SK-N-SH (cell line): ENCODE data around the gene ZNF140. TPM values are rescaled to one million over a fixed set of nuclear protein-coding genes. Genes with fewer than 3 reads are reported as not detected.

Source experiments
- CTCF ChIA-PET: fragments of 300-600, 350-600 bp; formaldehyde crosslinking; extraction: SDS; loops from one replicate; lab custom pipeline; 2021; lab: Yijun Ruan, JAX
- POLR2A ChIA-PET: fragments of 350-600 bp; sonication (Branson Sonifier 250); formaldehyde crosslinking; extraction: SDS; loops from one replicate; lab custom pipeline; 2020; ENCODE audit warnings: antibody characterized with exemption, inconsistent platforms; lab: Yijun Ruan, JAX
- DNase-seq: peaks from one replicate; pipeline ENCODE4 v3.0.0; 2012
- H2AFZ ChIP-seq: fragments of 200-600 bp; sonication (generic); 2 replicates; pipeline ENCODE4 v1.8.1; 2016; ENCODE audit warnings: antibody characterized with exemption, mild to moderate bottlenecking, low read depth
- H3F3A ChIP-seq: fragments of 200-600 bp; sonication (generic); replicated peaks from 2 replicates; pipeline ENCODE3; 2016; ENCODE audit warnings: antibody characterized with exemption, mild to moderate bottlenecking; ENCODE audit not compliant: insufficient read depth
- H3K27ac ChIP-seq, 2 experiments: fragments of 200-500 bp in 1 of 2; fragments of 200-600 bp in 1 of 2; sonication (Bioruptor generic) in 1 of 2; sonication (generic), shearing (Covaris generic) in 1 of 2; 2 replicates each; pipeline versions ENCODE4 v1.5.1 to v1.6.1; 2014 to 2016; ENCODE audit warnings: low read depth in 2 of 2, inconsistent platforms in 1 of 2, low read length in 1 of 2, mild to moderate bottlenecking in 1 of 2, mixed read lengths in 1 of 2
- H3K27me3 ChIP-seq: fragments of 200-600 bp; sonication (generic), shearing (Covaris generic); 2 replicates; pipeline ENCODE4 v1.6.1; 2016; ENCODE audit warnings: mixed run types; ENCODE audit not compliant: insufficient read depth
- H3K36me3 ChIP-seq, 2 experiments: fragments of 200-500 bp in 1 of 2; fragments of 200-600 bp in 1 of 2; sonication (Bioruptor generic) in 1 of 2; sonication (generic) in 1 of 2; replicated peaks in 1 of 2; 2 replicates each; pipeline versions ENCODE3 to v1.5.1; 2014 to 2016; ENCODE audit warnings: low read length in 1 of 2, mild to moderate bottlenecking in 1 of 2; ENCODE audit not compliant: insufficient read depth in 2 of 2, control insufficient read depth in 1 of 2
- H3K4me1 ChIP-seq, 2 experiments: fragments of 200-500 bp in 1 of 2; fragments of 200-600 bp in 1 of 2; sonication (Bioruptor generic) in 1 of 2; sonication (generic), shearing (Covaris generic) in 1 of 2; 2 replicates each; pipeline versions ENCODE4 v1.5.1 to v1.6.1; 2014 to 2016; ENCODE audit warnings: low read depth in 1 of 2, low read length in 1 of 2, mixed run types in 1 of 2; ENCODE audit not compliant: insufficient read depth in 2 of 2, control insufficient read depth in 1 of 2
- H3K4me2 ChIP-seq: fragments of 200-600 bp; sonication (generic), shearing (Covaris generic); 2 replicates; pipeline ENCODE4 v1.6.1; 2017; ENCODE audit warnings: mixed run types
- H3K4me3 ChIP-seq, 2 experiments: fragments of 200-500 bp in 1 of 2; fragments of 200-600 bp in 1 of 2; sonication (Bioruptor generic) in 1 of 2; sonication (generic), shearing (Covaris generic) in 1 of 2; 2 replicates each; pipeline versions ENCODE4 v1.5.1 to v1.8.1; 2014 to 2016; ENCODE audit warnings: low read depth in 2 of 2, inconsistent platforms in 1 of 2, low read length in 1 of 2, mild to moderate bottlenecking in 1 of 2, mixed read lengths in 1 of 2, moderate library complexity in 1 of 2
- H3K79me2 ChIP-seq: fragments of 200-600 bp; sonication (generic); 2 replicates; pipeline ENCODE4 v1.8.1; 2017; ENCODE audit warnings: mild to moderate bottlenecking; ENCODE audit not compliant: insufficient read depth
- H3K9ac ChIP-seq: fragments of 200-600 bp; sonication (generic); 2 replicates; pipeline ENCODE4 v1.6.1; 2017; ENCODE audit warnings: mixed run types
- H3K9me2 ChIP-seq: fragments of 200-600 bp; sonication (generic); 2 replicates; pipeline ENCODE4 v1.6.1; 2017; ENCODE audit warnings: mixed run types
- H3K9me3 ChIP-seq: fragments of 200-600 bp; sonication (generic); 2 replicates; pipeline ENCODE4 v1.6.1; 2017; ENCODE audit warnings: mixed run types, mild to moderate bottlenecking, moderate library complexity
- H4K20me1 ChIP-seq: fragments of 200-600 bp; sonication (generic); 2 replicates; pipeline ENCODE4 v1.6.1; 2017; ENCODE audit warnings: mild to moderate bottlenecking, mixed run types; ENCODE audit not compliant: insufficient read depth
- EZH2phosphoT487 ChIP-seq: fragments of 200-600 bp; sonication (generic); IDR thresholded peaks from 2 replicates; pipeline ENCODE4 v1.6.1; 2017; ENCODE audit warnings: low read depth, mixed run types, mild to moderate bottlenecking, antibody characterized with exemption, moderate library complexity, borderline replicate concordance
- FOXM1 ChIP-seq: IDR thresholded peaks from 2 replicates; pipeline ENCODE4 v1.4.0; 2012; ENCODE audit warnings: low read depth, mild to moderate bottlenecking
- GABPA ChIP-seq: IDR thresholded peaks from 2 replicates; pipeline ENCODE4 v1.4.0; 2012; ENCODE audit warnings: low read depth, mild to moderate bottlenecking
- GATA2 ChIP-seq: sonication (generic); formaldehyde crosslinking; IDR thresholded peaks from 2 replicates; pipeline ENCODE4 v1.5.0; 2020; ENCODE audit warnings: mild to moderate bottlenecking, missing genetic modification reagents
- MEF2A ChIP-seq: IDR thresholded peaks from 2 replicates; pipeline ENCODE4 v1.4.0; 2012; ENCODE audit warnings: low read depth, borderline replicate concordance
- MXI1 ChIP-seq: IDR thresholded peaks from 2 replicates; pipeline ENCODE4 v1.6.1; 2012; ENCODE audit warnings: mild to moderate bottlenecking, low read depth, low read length, improper control_type of control experiment
- NFIC ChIP-seq: IDR thresholded peaks from 2 replicates; pipeline ENCODE4 v1.4.0; 2012; ENCODE audit warnings: borderline replicate concordance
- POLR2AphosphoS5 ChIP-seq: IDR thresholded peaks from 2 replicates; pipeline ENCODE4 v1.6.1; 2012; ENCODE audit warnings: low read depth, low read length
- RCOR1 ChIP-seq: fragments of 150-350 bp; IDR thresholded peaks from 2 replicates; pipeline ENCODE4 v1.6.1; 2017; ENCODE audit warnings: antibody characterized with exemption, low read length
- RFX5 ChIP-seq: IDR thresholded peaks from 2 replicates; pipeline ENCODE4 v1.6.1; 2012; ENCODE audit warnings: mild to moderate bottlenecking, improper control_type of control experiment, low read length
- SIN3A ChIP-seq: IDR thresholded peaks from 2 replicates; pipeline ENCODE4 v1.6.1; 2012; ENCODE audit warnings: low read depth, mild to moderate bottlenecking, low read length, moderate library complexity, borderline replicate concordance
- TAF1 ChIP-seq: IDR thresholded peaks from 2 replicates; pipeline ENCODE4 v1.6.1; 2012; ENCODE audit warnings: low read depth, mild to moderate bottlenecking, low read length, moderate library complexity, borderline replicate concordance
- WGBS: methylation state at CpG from one replicate; pipeline ENCODE4 v1.1.6; 2017; ENCODE audit warnings: low lambda C conversion rate; 5-methylcytosine and 5-hydroxymethylcytosine counted together
- polyA plus RNA-seq, 3 experiments: library from polyadenylated mRNA; depleted of rRNA; stranded (reverse); fragments of >200 nt; gene quantifications; 2 replicates each; pipeline ENCODE4 v1.2.3, GENCODE V29; 2012
- TF ChIP-seq, protein P1 (sequence below): IDR thresholded peaks from 2 replicates; pipeline ENCODE4; 2012
- TF ChIP-seq, protein P2 (sequence below): fragments of 150-350 bp; IDR thresholded peaks from 2 replicates; pipeline ENCODE4 v1.6.1; 2017; ENCODE audit warnings: antibody characterized with exemption, low read length, low read depth, borderline replicate concordance
- TF ChIP-seq, protein P3 (sequence below): IDR thresholded peaks from 2 replicates; pipeline ENCODE4 v1.6.1; 2012; ENCODE audit warnings: mild to moderate bottlenecking, low read depth, low read length, moderate library complexity

Gene ZNF140
- polyA plus RNA-seq, 1 of the 3 experiments (the other 2 are of a cell fraction) = 5.1 TPM

DNA sequence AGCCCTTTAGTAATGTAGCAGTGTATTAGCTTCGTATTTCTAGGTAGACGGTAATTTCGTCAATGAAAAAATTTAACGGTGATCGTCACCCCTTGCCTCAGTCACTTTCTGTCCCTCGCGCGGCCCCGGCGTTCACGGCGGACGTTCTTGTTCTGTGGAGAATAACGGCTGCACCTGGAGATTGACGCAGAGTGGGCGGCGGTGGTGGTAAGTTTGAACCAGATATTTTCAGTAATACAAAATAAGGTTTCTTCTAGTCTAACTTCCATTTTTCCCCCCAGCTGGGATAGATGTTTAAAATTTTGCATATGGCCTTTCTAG is 50.0 kb downstream of the ZNF140 start:
- Histone ChIP-seq H3K36me3 (peaks cover 19 to 37% of the 10 kb centered on the region in 2 experiments), H3K27ac (peak overlapping the region; percentile 85 to 94), H3K4me3 (peak overlapping the region; percentile 78 to 84), H4K20me1 (no peaks in the 10 kb centered on the region), H3K4me2 (peak overlapping the region; percentile 80)
- DNase-seq = peak; percentile 19
- TF ChIP-seq FOXM1 = no peak
- TF ChIP-seq RFX5 = peak; percentile 7; the same call in 1 of the 2 replicates
- TF ChIP-seq, all 33 proteins: peak for 1
- Histone ChIP-seq H3K4me1 (no peaks in the 10 kb centered on the region; a peak in 1 of 4 replicates), H3K9ac (peak overlapping the region; percentile 73), H3K9me3 (peaks cover 24% of the 10 kb centered on the region), H3K79me2 (no peaks in the 10 kb centered on the region), H2AFZ (peak overlapping the region; percentile 96), H3F3A (peaks cover 20% of the 10 kb centered on the region), H3K27me3 (no peaks in the 10 kb centered on the region), H3K9me2 (no peaks in the 10 kb centered on the region)
- CTCF ChIA-PET = interaction anchor here (1.4 kb wide), 1 partner anchor 11 kb away, joined by 3 read pairs; no protein-coding TSS in a partner anchor
- 5% methylated on average over 15 of the region's 17 CpGs for WGBS
- POLR2A ChIA-PET = interaction anchor here (0.7 to 3.0 kb wide), 3 partner anchors 40 to 51 kb away, joined by 5 to 18 read pairs (median 5); partner anchors contain the start of genes ZNF140 and ZNF268

DNA sequence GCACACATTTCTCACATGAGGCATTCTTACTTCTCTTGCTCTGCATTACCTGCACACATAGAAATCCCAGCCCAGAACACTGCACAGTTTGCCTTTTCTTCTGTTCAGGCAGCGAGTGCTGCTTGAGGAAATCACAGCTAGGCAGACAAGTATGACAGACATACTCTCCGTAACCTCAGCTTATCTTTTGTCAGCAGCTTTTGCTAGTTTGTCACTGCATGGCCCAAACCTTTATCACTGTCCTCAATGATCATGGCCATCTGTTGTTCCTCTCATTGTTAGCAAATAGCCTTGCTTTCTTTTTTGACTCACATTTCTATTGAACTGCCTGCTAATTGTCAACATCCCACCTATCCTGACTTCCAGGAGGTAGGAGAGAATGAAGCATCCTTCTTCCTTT is 55.0 kb downstream of the ZNF140 start:
- H3K27me3 ChIP-seq = no peaks in the 10 kb centered on the region
- H3K9me2 ChIP-seq = no peaks in the 10 kb centered on the region
- TF ChIP-seq EZH2phosphoT487 (no peak), NFIC (no peak), MXI1 (no peak), POLR2AphosphoS5 (no peak)
- TF ChIP-seq, protein P1, sequence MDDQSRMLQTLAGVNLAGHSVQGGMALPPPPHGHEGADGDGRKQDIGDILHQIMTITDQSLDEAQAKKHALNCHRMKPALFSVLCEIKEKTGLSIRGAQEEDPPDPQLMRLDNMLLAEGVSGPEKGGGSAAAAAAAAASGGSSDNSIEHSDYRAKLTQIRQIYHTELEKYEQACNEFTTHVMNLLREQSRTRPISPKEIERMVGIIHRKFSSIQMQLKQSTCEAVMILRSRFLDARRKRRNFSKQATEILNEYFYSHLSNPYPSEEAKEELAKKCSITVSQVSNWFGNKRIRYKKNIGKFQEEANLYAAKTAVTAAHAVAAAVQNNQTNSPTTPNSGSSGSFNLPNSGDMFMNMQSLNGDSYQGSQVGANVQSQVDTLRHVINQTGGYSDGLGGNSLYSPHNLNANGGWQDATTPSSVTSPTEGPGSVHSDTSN = no peak
- peaks cover 17 to 34% of the 10 kb centered on the region in 2 experiments for H3K36me3 ChIP-seq
- peaks cover 2% of the 10 kb centered on the region for H3F3A ChIP-seq
- CTCF ChIA-PET = no interaction called here
- H3K4me2 ChIP-seq = no peak overlapping the region
- H3K4me3 ChIP-seq = no peak overlapping the region
- no peaks in the 10 kb centered on the region; a peak in 1 of 4 replicates for H3K4me1 ChIP-seq
- H3K9ac ChIP-seq = no peak overlapping the region
- no peak overlapping the region for H3K27ac ChIP-seq
- no peak overlapping the region for H2AFZ ChIP-seq
- H3K79me2 ChIP-seq = no peaks in the 10 kb centered on the region
- no peak for DNase-seq
- no peaks in the 10 kb centered on the region for H4K20me1 ChIP-seq
- POLR2A ChIA-PET = no interaction called here
- H3K9me3 ChIP-seq = no peaks in the 10 kb centered on the region
- 79% methylated on average over 2 of the region's 2 CpGs for WGBS

DNA sequence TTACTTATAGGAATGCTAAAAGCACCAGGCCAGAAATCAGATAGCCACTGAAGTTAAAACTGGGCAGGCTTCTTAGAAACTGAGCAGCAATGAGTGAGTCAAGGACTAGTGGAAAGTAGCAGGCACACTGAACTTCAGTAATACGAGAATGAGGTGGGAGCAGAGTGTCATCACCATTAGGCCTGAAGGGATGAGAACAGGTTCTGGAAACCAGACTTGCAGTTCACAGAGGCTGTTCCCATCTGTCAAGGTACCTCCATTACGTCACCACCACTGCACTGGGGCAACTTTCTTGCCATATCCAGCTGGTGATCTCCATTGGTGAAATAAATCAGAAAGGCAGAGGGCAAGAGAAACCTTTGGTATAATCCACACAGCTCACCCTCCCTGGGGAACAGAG is 65.3 kb downstream of the ZNF140 start:
- H3K27ac ChIP-seq = no peak overlapping the region
- peaks cover 12 to 57% of the 10 kb centered on the region in 2 experiments for H3K36me3 ChIP-seq
- no peaks in the 10 kb centered on the region for H3F3A ChIP-seq
- no peaks in the 10 kb centered on the region for H3K79me2 ChIP-seq
- H3K9ac ChIP-seq = no peak overlapping the region
- H3K9me3 ChIP-seq = 0 out of 2 replicates have a peak, but pooled peaks cover 12% of the 10 kb centered on the region
- WGBS = 92% methylated on average over 2 of the region's 2 CpGs
- no peaks in the 10 kb centered on the region for H3K27me3 ChIP-seq
- H4K20me1 ChIP-seq = no peaks in the 10 kb centered on the region
- POLR2A ChIA-PET = no interaction called here
- H3K9me2 ChIP-seq = no peaks in the 10 kb centered on the region
- no peak overlapping the region for H2AFZ ChIP-seq
- no peak overlapping the region; a peak in 1 of 4 replicates for H3K4me3 ChIP-seq
- TF ChIP-seq, protein P2, sequence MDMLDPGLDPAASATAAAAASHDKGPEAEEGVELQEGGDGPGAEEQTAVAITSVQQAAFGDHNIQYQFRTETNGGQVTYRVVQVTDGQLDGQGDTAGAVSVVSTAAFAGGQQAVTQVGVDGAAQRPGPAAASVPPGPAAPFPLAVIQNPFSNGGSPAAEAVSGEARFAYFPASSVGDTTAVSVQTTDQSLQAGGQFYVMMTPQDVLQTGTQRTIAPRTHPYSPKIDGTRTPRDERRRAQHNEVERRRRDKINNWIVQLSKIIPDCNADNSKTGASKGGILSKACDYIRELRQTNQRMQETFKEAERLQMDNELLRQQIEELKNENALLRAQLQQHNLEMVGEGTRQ = no peak
- TF ChIP-seq NFIC (no peak), FOXM1 (no peak), POLR2AphosphoS5 (no peak), GABPA (no peak), TAF1 (no peak), SIN3A (no peak), MEF2A (no peak), GATA2 (CRISPR knock-in tag) (no peak), RCOR1 (no peak)
- TF ChIP-seq, protein P3, sequence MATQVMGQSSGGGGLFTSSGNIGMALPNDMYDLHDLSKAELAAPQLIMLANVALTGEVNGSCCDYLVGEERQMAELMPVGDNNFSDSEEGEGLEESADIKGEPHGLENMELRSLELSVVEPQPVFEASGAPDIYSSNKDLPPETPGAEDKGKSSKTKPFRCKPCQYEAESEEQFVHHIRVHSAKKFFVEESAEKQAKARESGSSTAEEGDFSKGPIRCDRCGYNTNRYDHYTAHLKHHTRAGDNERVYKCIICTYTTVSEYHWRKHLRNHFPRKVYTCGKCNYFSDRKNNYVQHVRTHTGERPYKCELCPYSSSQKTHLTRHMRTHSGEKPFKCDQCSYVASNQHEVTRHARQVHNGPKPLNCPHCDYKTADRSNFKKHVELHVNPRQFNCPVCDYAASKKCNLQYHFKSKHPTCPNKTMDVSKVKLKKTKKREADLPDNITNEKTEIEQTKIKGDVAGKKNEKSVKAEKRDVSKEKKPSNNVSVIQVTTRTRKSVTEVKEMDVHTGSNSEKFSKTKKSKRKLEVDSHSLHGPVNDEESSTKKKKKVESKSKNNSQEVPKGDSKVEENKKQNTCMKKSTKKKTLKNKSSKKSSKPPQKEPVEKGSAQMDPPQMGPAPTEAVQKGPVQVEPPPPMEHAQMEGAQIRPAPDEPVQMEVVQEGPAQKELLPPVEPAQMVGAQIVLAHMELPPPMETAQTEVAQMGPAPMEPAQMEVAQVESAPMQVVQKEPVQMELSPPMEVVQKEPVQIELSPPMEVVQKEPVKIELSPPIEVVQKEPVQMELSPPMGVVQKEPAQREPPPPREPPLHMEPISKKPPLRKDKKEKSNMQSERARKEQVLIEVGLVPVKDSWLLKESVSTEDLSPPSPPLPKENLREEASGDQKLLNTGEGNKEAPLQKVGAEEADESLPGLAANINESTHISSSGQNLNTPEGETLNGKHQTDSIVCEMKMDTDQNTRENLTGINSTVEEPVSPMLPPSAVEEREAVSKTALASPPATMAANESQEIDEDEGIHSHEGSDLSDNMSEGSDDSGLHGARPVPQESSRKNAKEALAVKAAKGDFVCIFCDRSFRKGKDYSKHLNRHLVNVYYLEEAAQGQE = no peak
- CTCF ChIA-PET = no interaction called here
- no peak overlapping the region for H3K4me2 ChIP-seq
- H3K4me1 ChIP-seq = no peaks in the 10 kb centered on the region
- no peak for DNase-seq
